ENCODE data around the gene GLO1. TPM values are rescaled to one million over a fixed set of nuclear protein-coding genes. Genes with fewer than 3 reads are reported as not detected.

Gene GLO1
- total RNA-seq, 1 experiment from 2014 or later: 188 TPM

- Histone ChIP-seq H3K4me1 (ENCODE audit: insufficient read depth, low read length) (no peaks in the 10 kb centered on the region; the same call in 1 of the 2 replicates), H3K79me2 (ENCODE audit: insufficient read depth, low read length) (no peaks in the 10 kb centered on the region), H3K18ac (ENCODE audit: insufficient read length, low read depth, low read length) (no peak overlapping the region), H2BK15ac (ENCODE audit: low read depth, low read length) (no peak overlapping the region), H2AFZ (ENCODE audit: low read length) (no peak overlapping the region), H3K23me2 (ENCODE audit: insufficient read length, low read depth, low read length, poor library complexity, severe bottlenecking) (no peaks in the 10 kb centered on the region), H4K20me1 (ENCODE audit: control insufficient read depth, insufficient read depth, insufficient read length) (no peaks in the 10 kb centered on the region), H3K56ac (ENCODE audit: insufficient read length, low read depth, low read length) (no peak overlapping the region), H2BK12ac (ENCODE audit: insufficient read length, low read depth, low read length) (no peak overlapping the region), H4K91ac (ENCODE audit: insufficient read length, low read depth, low read length) (no peak overlapping the region), H3K4ac (ENCODE audit: low read depth, low read length) (no peak overlapping the region), H3K4me2 (ENCODE audit: insufficient read depth, insufficient read length, low read length) (no peak overlapping the region), H3K9ac (ENCODE audit: extremely low read depth, insufficient read length, low read length) (no peak overlapping the region), H4K8ac (replicated peaks; ENCODE audit: insufficient read length, low read depth, low read length) (no peak overlapping the region), H3K27me3 (ENCODE audit: insufficient read depth, low read length) (peaks cover 3% of the 10 kb centered on the region; the same call in 1 of the 2 replicates), H3K23ac (ENCODE audit: insufficient read length, low read depth, low read length) (no peak overlapping the region), H4K5ac (ENCODE audit: insufficient read length, low read depth, low read length) (no peak overlapping the region), H2AK5ac (ENCODE audit: insufficient read length, low read length) (no peak overlapping the region), H2BK5ac (ENCODE audit: insufficient read length, low read length) (no peak overlapping the region), H3T11ph (ENCODE audit: low read length) (no peak overlapping the region), H3K79me1 (ENCODE audit: insufficient read depth, low read depth, low read length, poor library complexity, severe bottlenecking) (no peaks in the 10 kb centered on the region), H3K27ac (ENCODE audit: insufficient read length, low read depth, low read length) (no peak overlapping the region), H3K14ac (ENCODE audit: insufficient read depth, low read length) (no peak overlapping the region), H2BK120ac (ENCODE audit: low read depth, low read length, poor library complexity, severe bottlenecking) (no peak overlapping the region), H2BK20ac (ENCODE audit: low read depth, low read length, poor library complexity, severe bottlenecking) (no peak overlapping the region), H3K9me3 (ENCODE audit: control insufficient read depth, low read depth, low read length) (no peaks in the 10 kb centered on the region)
- H3K9me3 Mint-ChIP-seq: peaks cover 0 to 7% of the 10 kb centered on the region in 2 experiments; a peak in 3 of 5 replicates
- no peaks in the 10 kb centered on the region for H3K27me3 Mint-ChIP-seq (ENCODE audit: low read depth)
- H3K4me3 Mint-ChIP-seq: no peak overlapping the region
- DNase-seq: no peak
- peaks cover 5 to 9% of the 10 kb centered on the region in 2 experiments; a peak in 2 of 4 replicates for H3K4me1 Mint-ChIP-seq
- no peak for TF ChIP-seq CTCF (conservative IDR thresholded peaks at IDR 0.05)
- no peak overlapping the region for H3K27ac Mint-ChIP-seq
- WGBS (ENCODE audit: extremely low coverage, insufficient read length, low lambda C conversion rate): no CpG with 5 or more reads among the region's 2 CpGs
- peaks cover 0 to 8% (median 0%) of the 10 kb centered on the region in 3 experiments; a peak in 2 of 7 replicates for H3K36me3 Mint-ChIP-seq (ENCODE audit: insufficient read depth in 1 of 3, low read depth in 3 of 3)
These were observed 13.9 kb upstream of the GLO1 start for GRCh38 chr6:38716825-38717224.
